ENCODE measurements around the gene CTAGE4.
"Not testable (repeated sequence)": the region's sequence is repeated elsewhere in the genome, so short reads cannot be mapped to it uniquely, and the experiment has no call there.

GRCh38 chr7:144231027-144231426, 47.8 kb downstream of the CTAGE4 start:
- not testable (repeated sequence) for TF ChIP-seq NR3C1 (CRISPR knock-in tag; IDR thresholded peaks at IDR 0.05); ZBTB33 (CRISPR knock-in tag; IDR thresholded peaks at IDR 0.05); EP300 (IDR thresholded peaks at IDR 0.05; ENCODE audit: low read length); RAD21 (CRISPR knock-in tag; conservative IDR thresholded peaks at IDR 0.05 in 1 of 2, IDR thresholded peaks at IDR 0.05 in 1 of 2); ZNF274 (IDR thresholded peaks at IDR 0.05; ENCODE audit: borderline replicate concordance, low read depth, low read length); PRMT5 (CRISPR knock-in tag; IDR thresholded peaks at IDR 0.05); RFX5 (IDR thresholded peaks at IDR 0.05; ENCODE audit: low read depth, low read length); HDAC6 (IDR thresholded peaks at IDR 0.05; ENCODE audit: low read depth, low read length); EZH2 (IDR thresholded peaks at IDR 0.05; ENCODE audit: borderline replicate concordance, low read depth, low read length); SAFB2 (IDR thresholded peaks at IDR 0.05; ENCODE audit: borderline replicate concordance, low read depth, low read length, severe bottlenecking)
- TF ChIP-seq, protein P1, sequence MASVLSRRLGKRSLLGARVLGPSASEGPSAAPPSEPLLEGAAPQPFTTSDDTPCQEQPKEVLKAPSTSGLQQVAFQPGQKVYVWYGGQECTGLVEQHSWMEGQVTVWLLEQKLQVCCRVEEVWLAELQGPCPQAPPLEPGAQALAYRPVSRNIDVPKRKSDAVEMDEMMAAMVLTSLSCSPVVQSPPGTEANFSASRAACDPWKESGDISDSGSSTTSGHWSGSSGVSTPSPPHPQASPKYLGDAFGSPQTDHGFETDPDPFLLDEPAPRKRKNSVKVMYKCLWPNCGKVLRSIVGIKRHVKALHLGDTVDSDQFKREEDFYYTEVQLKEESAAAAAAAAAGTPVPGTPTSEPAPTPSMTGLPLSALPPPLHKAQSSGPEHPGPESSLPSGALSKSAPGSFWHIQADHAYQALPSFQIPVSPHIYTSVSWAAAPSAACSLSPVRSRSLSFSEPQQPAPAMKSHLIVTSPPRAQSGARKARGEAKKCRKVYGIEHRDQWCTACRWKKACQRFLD (CRISPR knock-in tag; IDR thresholded peaks at IDR 0.05), result not testable (repeated sequence)
- TF ChIP-seq, protein P2, sequence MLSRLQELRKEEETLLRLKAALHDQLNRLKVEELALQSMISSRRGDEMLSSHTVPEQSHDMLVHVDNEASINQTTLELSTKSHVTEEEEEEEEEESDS (CRISPR knock-in tag; IDR thresholded peaks at IDR 0.05), result not testable (repeated sequence)
- TF ChIP-seq, protein P3, sequence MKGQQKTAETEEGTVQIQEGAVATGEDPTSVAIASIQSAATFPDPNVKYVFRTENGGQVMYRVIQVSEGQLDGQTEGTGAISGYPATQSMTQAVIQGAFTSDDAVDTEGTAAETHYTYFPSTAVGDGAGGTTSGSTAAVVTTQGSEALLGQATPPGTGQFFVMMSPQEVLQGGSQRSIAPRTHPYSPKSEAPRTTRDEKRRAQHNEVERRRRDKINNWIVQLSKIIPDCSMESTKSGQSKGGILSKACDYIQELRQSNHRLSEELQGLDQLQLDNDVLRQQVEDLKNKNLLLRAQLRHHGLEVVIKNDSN (CRISPR knock-in tag; IDR thresholded peaks at IDR 0.05), result not testable (repeated sequence)
- TF ChIP-seq, protein P4, sequence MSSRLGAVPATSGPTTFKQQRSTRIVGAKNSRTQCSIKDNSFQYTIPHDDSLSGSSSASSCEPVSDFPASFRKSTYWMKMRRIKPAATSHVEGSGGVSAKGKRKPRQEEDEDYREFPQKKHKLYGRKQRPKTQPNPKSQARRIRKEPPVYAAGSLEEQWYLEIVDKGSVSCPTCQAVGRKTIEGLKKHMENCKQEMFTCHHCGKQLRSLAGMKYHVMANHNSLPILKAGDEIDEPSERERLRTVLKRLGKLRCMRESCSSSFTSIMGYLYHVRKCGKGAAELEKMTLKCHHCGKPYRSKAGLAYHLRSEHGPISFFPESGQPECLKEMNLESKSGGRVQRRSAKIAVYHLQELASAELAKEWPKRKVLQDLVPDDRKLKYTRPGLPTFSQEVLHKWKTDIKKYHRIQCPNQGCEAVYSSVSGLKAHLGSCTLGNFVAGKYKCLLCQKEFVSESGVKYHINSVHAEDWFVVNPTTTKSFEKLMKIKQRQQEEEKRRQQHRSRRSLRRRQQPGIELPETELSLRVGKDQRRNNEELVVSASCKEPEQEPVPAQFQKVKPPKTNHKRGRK (tag; IDR thresholded peaks at IDR 0.05), result not testable (repeated sequence)

All from K562 (cell line).